HG02610 (cell line): ENCODE data around the gene RPLP1.

Experiments
- ATAC-seq: cut with Tn5 transposase; IDR thresholded peaks from one replicate; pipeline ENCODE4 v1.9.1; 2021; ENCODE audit warnings: mild to moderate bottlenecking, moderate library complexity; ENCODE audit not compliant: unreplicated experiment

RPLP1 gene

DNA sequence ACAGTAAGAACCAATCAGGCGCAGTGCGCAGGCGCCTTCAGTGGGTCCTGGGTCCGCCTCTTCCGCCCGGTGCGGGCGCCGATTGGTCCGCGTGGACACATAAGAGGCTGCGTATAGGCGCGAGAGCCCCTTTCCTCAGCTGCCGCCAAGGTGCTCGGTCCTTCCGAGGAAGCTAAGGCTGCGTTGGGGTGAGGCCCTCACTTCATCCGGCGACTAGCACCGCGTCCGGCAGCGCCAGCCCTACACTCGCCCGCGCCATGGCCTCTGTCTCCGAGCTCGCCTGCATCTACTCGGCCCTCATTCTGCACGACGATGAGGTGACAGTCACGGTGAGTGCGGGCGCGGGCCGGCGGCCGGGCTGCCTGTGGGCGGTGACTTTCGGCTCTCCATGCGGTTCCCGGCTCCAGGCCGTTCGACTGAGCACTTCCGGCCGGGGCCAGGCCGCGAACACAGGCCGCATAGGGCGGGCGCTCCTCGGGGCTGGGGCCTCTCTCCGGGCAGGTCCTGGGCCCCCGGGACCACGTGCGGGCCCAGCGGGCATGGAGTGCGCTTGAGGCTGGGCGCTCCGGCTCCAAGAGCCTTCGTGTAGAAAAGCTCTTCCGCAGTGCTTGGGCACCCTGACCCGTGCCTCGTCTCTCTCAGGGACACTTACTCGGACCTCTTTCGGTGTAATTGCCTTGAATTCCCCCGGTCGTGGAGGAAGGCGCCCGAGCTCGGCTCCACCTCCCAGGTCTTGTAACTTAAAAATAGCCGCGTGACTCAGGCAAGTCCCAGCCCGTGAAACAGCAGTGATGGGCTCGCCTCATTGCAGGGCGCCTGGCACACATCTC is at the start of gene RPLP1:
TSS of gene RPLP1 (plus strand) at position 127 of the 830 bp plus-strand sequence. CDS start at position 258, 131 bp downstream.
- ATAC-seq, result peak; percentile 79

DNA sequence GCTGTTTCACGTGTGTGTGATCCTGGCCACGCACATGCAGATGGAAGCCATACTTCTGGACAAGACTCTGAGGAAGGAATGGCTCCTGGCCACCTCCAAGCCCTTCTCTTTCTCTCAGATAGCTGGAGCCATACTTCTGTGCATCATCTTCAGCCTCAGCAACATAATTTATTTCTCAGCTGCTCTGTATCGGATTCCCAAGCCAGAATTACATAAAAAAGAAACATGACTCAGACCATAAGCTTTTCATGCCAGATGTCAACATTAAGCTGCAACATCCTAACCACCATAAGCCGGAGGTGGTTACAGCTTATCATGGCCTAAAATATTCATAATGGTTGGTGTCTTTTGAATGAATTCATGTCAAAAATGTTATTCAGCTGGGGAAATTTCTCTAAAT is 49.0 kb upstream of the RPLP1 start:
- no peak for ATAC-seq

DNA sequence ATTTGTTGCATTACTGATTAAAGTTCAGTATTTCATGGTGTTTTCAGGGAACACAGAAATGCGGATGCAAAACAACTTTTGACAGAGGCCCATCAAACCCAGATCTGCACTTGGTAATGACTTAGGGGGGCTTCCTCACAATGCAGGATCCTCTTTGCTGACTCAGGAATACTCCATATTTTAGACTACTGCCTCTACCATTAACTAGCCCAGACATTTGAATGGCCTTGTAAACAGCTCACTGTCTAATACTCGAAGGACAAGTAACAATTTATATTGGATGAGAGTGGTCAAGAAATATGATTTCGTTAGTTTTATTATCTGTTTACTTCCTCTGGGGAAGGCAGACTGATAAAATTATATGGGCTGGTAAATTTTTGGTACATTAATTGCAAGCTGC is 47.5 kb upstream of the RPLP1 start:
- no peak for ATAC-seq

DNA sequence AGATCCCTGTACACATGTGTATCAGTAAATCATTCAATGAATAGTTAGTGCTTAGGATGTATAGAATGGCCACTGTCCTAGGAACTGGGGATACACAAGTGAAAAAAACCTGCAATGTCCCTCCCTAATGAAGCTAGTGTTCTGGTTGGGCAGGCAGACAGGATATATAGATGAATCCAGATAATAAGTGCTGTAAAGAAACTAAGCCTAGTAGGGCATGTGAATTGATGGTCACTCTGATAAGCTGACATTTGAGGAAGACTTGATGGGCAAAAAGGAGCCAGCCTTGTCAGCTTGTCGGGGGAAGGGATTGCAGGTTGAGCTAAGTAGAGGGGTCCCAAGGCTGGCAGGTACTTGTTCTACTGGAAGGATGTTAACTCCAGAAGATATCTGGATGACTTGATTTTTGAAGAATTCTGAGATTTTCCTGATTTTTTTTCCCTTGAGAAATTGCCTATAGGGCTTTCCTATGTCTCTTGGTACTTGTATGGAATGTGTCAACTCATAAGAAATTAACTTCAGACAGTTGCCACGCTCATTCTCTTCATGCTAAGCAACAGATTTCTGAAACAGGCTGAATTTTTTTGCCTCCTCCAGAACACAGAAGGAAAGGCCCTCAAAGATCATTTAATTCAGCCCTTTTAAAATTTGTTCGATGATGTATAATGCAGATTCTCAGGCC is 44.8 kb upstream of the RPLP1 start:
- ATAC-seq, result no peak

- no peak for ATAC-seq
Measured at GRCh38 chr15:69408841-69409240, 43.8 kb upstream of the RPLP1 start.

DNA sequence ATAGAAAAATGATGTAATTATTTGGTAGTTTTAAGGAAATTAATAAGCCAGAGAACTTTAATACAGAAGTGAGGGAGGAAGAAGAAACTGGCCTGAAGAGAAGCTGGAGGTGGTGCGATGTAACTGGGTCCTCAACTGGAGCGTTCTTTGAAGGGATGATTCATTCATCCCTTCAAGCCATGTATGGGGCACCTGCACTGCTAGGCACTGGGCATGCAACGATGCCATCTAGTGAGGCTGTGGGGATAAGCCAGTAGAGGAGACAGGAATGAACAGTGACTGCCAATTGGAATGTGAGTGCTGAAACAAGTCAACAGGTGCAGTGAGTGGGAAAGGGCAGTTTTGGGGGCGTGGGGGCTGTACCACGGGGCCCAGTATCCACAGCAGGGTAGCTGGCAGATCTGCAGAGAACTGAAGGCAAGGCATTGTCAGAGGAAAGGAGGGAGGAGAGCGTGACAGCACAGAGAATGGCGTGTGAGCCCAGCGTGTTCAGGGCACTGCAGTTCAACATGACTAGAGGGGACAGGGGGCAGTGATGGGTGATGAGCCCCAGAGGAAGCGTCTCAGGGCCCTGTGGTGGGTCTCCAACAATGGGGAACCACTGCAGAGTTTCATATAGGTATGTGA is 42.3 kb upstream of the RPLP1 start:
- no peak for ATAC-seq

DNA sequence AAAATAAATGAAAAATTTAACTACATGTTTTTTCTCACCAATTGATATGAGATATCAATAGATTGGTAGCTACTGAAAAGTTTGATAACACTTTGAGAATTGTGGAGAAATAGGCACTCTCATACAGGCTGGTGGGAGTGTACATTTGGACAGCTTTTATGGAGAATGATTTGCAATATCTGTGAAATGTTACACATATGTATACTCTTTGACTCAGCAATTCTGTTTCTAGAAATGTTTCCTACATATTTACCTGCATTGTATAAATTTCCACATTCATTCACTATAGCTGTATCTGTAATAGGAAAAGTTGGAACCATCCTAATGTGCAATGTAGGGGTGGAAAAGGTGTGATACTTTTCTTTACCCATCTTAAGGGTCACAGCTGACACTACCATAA is 40.3 kb upstream of the RPLP1 start:
- ATAC-seq, result no peak

DNA sequence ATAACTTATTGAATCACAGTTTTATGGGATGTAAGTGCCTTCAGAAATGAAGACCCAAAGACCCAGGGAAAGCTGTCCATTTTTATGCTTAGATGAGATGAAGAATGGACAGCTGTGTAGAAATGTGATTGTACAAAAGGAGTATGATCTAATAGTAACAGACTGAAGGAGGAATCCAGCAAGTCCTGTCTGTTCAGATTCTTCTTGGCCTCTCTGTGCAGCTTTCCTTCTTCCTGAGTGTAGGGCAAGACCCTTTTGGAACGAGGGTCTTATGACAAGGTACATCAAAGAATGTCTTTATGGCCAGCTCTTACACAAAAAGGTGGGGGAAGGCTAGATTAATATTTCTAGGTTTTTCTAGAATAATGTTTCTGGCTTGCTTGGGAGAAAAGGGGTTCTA is 39.9 kb upstream of the RPLP1 start:
- no peak for ATAC-seq

DNA sequence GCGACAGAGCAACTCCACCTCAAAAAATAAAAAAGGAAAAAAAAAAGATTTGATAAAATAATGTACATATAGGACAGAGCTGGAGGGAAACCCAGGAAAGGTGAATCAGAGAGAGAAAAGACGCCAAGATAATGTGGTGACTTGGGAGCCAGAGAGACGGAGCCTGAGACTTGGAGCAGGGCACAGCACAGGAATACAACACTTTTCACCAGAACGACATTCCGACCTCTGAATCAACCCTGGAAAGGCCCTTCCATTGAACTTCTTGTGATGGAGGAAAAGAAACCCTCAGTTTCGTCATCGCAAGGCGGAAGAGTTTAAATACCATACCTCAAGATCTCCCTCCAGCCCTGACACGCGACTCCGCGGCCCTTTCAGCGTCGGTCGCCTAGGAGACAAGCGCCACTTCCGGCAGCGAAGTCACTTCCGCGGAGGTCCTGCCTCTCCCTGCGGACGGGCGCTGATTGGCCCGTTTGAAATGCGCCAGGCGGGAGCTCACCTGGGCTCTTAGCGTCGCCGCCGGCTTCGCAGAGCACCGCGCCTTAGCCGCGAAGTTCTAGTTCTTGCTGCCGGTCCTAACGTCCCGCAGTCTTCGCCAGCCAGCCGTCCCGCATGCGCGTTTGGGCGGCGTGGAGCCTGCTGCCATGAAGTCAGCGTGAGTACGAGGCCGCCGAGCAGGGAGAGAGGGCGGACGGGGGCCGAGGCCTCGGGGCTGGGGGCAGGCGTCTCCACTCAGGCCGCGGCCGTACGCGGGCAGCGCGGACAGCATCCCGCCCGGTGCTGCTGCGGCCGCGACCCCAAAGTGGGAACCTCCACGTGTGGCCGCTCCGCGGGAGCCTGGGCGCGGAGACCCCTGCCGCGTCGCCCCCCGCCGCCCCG is 38.6 kb upstream of the RPLP1 start, which contains the start of gene KIF23:
TSS of gene KIF23 (plus strand) at position 528 of the 879 bp plus-strand sequence. CDS start at position 645, 117 bp downstream.
- peak; percentile 96 for ATAC-seq

- peak; percentile 24 for ATAC-seq
Measured at GRCh38 chr15:69414701-69415167, 37.9 kb upstream of the RPLP1 start.

DNA sequence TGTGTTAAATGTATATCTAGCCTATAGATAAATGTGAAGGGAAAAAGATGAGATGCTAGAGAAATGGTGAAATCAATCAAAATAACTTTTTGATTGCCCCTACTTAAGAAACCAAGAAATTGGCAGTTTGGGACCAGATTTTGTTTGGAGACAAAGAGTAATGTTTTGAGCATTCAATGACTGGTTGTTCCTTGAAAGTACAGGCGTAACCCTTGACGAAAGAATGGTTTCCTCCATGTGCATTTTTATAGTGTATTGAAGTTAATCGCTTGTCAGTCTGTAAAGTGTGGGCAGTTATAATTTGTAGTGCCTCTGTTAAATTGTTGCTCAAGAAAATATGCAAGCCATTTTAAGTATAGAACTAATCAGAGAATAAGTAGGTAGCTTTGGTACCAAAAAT is 37.2 kb upstream of the RPLP1 start:
- ATAC-seq, result no peak

DNA sequence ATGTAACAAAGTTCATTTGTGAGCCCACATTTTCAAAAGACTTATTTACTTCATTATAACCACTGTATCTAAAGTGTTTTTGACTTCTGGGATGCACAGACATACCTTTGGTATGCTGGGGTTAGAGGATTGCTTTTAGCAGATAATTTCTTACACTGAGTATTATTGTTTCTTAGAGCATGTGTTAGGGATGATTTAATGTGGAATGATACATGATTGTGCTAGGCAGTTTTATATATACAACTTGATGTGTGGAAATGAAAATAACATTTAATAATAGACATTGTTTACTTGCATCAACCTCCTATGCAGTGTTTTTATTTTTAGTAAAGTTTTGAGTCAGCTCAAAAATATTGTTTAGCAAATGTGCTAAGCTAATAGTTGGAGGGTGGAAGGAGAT is 35.0 kb upstream of the RPLP1 start:
- ATAC-seq, result no peak

DNA sequence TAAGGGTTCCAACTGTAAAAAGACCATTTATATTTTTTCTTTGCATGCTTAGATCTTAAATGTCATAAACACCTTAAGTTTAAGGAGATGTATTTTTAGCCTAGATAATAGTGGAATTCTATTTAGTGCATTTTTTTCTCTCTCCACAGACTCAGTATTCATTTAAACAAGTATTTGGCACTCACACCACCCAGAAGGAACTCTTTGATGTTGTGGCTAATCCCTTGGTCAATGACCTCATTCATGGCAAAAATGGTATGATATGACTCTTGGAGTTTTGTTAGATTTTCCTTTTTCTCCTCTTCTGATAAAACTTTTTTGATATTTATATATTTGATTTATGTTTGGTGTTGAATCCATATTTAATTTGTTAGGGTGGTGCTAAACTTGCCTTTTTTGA is 31.1 kb upstream of the RPLP1 start:
- ATAC-seq, result no peak

- no peak for ATAC-seq
Measured at GRCh38 chr15:69422336-69422895, 30.2 kb upstream of the RPLP1 start.

- no peak for ATAC-seq
Measured at GRCh38 chr15:69424001-69424400, 28.6 kb upstream of the RPLP1 start.

- ATAC-seq, result no peak
Measured at GRCh38 chr15:69424748-69425413, 27.7 kb upstream of the RPLP1 start.

DNA sequence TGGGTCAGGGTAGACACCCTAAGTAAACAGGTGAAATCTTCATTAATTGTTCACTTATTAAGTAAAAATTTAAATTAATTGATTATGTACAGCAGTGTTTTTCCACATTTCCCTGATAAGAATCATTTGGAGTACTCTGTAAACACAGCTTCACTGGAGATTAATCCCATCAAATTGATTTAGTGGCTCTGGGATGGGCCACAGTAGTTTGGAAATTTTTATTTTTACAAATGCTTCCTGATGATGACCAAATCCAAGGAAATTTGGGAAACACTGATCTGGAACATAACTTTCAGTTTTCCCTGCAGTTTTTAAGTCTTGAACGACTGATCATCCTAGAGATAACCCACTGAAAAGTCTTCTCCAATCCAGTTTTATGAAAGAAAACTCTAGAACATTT is 18.8 kb upstream of the RPLP1 start:
- ATAC-seq, result no peak

DNA sequence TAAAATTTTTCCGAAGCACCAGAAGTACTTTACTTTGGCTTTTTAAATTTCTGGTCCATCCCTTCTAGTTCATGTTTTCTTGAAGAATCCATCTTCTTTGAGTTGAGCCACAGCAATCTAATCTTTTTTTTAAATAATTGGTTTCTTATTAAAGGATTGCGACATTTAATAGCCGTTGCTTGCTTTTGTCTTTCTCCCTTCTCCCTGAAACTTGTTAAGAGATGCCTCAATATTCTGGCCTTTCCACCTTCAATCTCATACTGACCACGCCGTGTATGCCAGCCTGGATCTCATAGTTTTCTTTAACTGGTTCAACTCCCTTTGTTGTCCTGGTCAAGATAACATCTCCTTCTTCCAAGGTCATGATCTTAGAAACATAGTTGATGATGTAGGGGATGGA is 18.4 kb upstream of the RPLP1 start:
- no peak for ATAC-seq

DNA sequence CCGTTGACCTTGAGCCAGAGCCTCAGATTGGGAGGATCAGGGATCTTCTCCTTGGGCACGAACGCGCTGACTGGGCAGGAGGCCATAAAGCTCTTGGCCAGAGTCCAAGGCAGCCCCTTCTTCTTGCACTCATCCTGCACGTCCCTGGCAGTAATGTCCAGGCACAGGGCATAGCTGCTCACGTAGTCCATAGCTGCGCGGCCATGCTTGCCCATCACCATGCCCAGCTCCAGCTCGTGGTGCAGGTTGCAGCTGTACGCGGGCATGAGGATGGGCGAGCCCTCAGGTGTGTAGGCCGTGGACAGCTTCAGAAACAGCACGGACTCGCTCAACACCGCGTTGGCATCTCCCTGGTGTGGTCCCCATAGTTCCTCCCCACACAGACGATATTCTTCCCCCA is 17.9 kb upstream of the RPLP1 start:
- no peak for ATAC-seq

DNA sequence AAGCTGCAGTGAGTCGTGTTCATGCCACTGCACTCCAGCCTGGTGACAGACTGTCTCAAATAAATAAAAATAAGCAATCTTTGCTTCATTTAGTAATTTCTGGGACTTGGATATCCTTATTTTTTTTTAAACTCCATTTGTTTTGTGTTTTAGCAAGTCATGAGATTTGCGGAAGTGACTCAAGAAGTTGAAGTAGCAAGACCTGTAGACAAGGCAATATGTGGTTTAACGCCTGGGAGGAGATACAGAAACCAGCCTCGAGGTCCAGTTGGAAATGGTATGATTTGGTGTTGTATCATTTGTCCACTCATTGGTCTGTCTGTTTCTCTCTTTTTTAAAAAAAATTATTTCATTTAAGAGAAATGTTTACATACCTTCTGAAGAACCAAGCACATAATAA is 16.6 kb upstream of the RPLP1 start:
- no peak for ATAC-seq
